GM21528 (cell line): ENCODE results near the gene USF1.

Experiments
- ATAC-seq: cut with Tn5 transposase; IDR thresholded peaks from one replicate; pipeline ENCODE4 v1.9.1; 2021; ENCODE audit warnings: mild to moderate bottlenecking, moderate library complexity; ENCODE audit not compliant: unreplicated experiment, low FRiP score

USF1 gene, protein sequence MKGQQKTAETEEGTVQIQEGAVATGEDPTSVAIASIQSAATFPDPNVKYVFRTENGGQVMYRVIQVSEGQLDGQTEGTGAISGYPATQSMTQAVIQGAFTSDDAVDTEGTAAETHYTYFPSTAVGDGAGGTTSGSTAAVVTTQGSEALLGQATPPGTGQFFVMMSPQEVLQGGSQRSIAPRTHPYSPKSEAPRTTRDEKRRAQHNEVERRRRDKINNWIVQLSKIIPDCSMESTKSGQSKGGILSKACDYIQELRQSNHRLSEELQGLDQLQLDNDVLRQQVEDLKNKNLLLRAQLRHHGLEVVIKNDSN

DNA sequence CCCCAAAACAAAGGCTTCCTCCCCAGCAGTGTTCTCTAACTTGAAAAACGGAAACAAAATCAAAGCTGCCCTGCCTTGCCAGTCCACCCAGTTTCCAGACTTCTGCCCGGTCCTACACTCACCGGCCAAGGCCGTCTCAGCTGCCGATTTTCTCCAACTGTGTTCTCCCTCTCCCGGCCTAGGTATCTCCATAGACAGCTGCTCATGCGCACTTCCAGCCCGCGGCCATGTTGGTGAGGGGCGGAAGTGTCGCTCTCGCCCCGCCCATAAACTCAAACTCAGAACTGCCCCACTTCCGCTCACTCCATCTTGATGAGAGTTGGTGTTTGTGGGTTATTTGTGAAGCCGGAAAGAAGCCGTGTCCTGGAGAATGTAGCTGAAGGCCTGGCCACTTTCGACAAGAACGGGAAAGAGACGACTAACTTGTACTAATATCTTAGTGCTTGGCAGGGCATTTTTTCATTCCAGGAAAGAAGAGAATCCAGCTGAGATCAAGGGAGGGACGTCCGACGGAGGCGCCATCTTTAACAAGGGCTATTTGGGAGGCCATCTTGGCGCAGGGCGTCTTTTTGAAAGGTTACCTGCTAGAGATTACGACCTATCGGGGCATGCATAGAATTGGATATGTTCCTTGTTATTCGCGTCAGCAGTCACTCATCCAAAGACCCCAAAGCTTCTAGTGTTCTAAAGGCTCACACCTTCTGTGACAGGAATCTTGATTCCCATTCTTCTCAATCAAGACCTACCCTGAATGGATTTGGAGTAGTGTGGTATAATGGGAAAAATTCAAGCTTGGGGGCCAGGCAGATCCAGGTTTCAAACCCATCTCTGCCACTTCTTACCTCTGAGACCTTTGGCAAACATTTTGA, at the start of gene USF1:
USF1 (minus strand) TSS at position 242 of the 869 bp plus-strand sequence. CDS start 2,702 bp downstream, outside the sequence.
- peak; percentile 52 for ATAC-seq

- no peak for ATAC-seq
Observed at GRCh38 chr1:161095230-161095629, 49.5 kb upstream of the USF1 start.

DNA sequence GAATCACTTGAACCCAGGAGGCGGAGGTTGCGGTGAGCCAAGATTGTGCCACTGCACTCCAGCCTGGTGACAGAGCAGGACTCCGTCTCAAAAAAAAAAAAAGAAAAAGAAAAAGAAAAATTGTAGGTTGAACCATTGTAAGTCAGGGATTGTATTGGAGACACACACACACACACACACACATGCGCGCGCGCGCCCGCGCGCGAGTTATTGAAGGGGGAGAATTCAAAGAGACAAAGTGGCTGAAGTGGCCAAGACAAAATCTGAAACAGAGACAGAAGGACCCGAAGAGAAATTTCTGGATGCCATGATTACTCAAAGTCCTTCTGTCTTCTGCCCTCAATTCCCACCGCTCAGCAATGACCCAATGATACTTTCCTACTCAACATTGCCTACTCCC, 48.7 kb upstream of the USF1 start:
- ATAC-seq = no peak

DNA sequence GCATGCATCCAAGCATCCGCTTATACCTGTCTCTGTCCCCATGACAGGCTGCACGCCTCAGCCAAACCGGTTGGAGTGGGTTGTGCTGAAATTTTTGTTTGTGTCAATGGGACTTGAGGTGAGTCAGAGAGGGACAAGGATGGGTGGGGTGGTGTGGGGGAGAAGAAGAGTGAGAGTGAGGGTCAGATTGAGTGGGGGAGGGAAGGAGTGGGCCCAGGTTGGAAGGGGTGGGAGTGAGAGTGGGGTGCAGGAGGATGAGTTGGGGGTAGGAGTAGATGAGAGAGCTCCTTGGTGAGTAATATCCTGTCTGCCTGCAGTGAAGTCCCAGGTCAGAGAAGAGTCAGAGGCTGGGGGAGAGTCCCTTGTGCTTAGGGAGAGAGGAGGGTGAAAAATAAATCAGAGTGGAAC, 46.8 kb upstream of the USF1 start:
- no peak for ATAC-seq

DNA sequence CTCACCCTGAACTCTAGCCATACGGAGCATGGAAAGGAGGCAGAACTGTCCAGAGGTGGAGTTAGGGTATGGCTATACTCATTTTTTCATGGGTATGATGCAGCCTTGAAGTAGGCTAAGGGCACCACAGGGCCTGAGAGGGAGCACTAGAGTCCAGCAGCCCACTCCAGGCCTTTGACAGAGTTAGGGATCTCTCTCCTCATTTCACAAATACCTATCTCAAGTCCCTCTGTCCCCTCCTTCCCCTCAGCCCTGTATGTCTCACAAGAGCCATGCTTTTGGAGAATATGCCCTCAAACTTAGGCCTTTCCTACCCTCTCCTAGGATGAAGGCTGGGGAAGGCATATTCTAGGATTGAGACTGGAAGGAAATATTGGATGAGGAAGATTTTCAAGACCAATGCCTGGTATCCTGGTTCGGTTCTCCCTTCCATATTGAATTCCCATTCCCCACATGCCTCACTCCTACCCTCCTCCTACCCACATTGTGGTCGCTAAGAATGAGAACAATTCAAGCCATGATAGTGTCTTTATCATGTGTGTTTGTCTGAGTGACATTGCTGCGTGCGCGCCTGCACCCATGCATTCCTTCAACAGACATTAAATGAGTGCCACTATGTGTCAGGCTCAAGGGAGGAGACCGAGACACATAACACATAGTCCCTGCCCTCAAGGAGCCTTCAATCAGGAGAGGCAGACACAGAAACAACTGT, 46.2 kb upstream of the USF1 start:
- no peak for ATAC-seq

GRCh38 chr1:161091093-161091492, 45.3 kb upstream of the USF1 start:
- no peak for ATAC-seq

GRCh38 chr1:161090617-161091016, 44.8 kb upstream of the USF1 start:
- no peak for ATAC-seq

DNA sequence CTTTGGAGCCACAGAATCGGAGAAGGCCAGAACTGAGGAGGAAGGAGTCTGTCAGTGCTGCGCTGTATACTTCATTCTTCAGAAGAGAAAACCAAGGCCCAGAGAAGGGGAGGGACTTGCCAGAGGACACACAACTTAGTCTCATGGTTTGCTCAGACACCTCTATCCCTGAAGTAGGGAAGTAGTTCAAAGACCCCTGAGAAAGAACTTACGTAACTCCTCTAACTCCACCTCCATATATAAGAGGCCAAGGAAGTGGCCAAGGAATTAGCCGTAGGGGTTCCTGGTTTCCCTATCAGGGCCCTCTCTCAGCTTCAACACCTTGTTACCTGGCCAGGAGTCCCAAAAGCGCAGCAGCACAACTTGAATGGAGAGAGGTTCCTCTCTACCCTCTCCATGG, 44.2 kb upstream of the USF1 start:
- ATAC-seq = no peak

DNA sequence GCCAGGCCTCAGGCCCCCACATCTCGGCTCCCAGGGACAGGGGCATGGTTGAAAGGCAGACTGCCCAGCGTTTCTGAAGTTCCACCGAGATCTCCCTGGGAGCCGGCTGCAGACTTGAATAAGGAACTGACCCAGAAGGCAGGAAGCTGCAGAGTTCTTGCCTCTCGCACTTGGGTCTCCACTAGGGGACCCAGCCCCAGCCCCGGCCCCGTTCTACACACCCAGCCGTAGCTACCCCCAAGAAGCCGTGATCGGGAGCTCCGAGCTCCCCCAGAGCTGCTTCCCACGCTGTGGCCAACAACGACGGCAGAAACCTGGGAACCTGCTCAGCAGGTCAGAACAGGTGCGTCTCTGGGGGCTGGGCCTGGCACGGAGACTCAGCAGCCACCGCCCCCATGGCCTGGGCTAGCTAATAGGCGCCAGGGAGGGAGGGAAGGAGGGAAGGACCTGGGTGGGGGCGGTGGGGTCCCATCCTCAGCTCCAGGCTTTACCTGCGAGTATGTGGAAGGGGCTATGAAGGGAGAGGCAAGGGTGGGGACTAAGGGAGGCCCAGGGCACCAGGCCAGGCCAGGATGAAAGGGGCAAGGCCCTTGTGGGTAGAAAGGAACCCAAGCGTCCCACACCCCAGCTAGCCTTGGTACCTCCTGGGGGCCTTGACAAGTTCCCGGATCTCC, 43.6 kb upstream of the USF1 start, which contains the start of gene NECTIN4:
NECTIN4 (minus strand) TSS at position 308 of the 674 bp plus-strand sequence; CDS start at position 46, 262 bp downstream.
- ATAC-seq = no peak

DNA sequence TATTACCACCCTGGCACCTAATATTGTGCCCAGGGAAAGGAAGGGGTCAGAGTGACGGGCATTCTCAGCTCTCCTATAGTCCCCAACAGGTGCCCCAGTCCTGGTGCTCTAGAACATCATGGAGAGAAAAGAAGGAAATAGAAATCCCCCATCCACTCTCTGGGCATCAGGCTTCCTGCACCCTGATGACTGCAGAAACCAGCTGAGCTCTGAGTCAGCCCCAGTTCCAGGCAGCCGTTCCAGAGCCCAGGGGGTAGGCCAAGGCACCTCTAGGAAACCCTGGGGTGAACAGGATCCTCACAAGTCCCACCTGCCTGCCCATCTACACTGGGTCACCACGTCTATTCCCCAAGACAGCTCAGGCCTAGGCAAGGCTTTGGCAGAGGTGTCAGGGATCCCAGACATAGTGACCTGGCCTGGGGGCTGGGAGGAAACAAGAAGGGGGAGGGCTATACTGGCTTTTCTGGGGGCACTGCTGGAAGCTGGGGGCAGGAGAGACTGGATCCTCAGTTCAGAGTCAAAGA, 42.9 kb upstream of the USF1 start:
- ATAC-seq = no peak

- no peak for ATAC-seq
Observed at GRCh38 chr1:161086457-161086856, 40.7 kb upstream of the USF1 start.

DNA sequence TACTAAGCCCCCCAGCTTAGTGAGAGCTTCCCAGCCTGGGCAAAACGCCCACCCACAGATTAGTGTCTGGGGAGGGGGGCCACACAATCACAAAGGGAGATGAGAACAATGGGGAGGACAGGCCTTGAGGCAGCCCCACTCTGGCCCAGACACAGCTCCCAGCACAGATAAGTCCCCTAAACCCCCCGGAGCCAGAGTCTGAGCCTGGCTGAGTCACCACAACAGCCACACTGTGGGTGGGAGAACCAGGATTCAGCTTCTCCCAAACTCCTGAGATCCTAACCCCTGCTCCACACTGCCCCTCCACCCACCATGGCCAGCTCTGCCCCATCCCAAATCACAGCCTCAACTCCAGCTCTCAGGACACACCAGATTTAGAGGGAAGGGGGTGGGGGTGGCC, 39.4 kb upstream of the USF1 start:
- no peak for ATAC-seq

DNA sequence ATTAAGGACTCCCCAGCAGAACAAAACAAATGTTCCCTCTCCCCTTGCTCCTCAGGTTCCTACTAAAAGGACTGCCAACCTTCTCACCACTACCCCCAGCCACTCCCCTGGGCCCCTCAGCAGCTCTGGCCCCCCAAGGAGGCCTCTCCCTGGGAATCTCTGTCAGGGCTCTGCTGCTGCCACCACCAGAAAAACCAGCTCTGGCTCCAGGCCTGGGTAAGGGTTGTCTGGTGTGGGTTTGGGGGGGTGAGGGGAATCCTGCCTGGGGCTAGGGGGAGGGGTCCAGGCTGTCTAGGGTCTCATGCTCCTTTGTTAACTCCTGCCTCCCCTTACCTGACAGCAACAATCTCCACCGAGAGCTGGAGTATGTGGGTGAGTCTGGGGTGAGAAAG, 38.8 kb upstream of the USF1 start:
- ATAC-seq = no peak

GRCh38 chr1:161083748-161084596, 38.2 kb upstream of the USF1 start:
- ATAC-seq = no peak

DNA sequence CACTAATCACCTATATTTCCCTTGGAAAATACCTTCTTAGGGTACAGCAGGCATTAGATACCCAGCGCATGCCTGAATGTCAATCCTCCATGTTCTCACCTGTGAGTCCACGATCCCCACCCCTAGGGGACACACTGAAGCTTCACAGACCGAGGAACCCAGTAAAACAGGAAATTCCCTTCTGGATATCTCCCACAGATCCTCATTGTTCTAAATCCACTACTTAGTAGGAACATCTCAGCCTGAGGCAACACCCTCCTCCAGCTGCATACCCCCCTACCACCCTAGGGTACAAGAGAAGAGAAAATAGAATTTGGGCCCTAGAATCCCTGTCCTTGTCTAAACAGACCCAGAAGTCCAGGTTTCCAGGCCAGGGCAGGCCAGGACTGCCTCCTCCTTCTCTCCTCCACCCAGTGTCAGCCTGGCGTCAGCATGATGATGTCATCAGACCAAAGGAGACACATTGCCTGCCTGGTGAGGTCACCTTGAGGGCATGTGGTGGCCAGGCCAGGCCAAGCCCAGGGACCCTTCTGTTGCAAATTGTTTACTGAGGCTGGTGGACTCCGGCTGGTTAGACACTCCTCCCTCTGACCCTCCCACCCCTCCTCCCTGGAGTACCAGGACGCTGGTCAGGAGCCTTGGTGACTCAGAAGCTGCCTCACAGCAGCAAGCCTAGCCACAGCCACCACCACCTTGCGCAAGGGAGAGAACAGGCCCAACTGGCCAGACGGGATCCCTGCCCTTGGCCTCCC, 37.4 kb upstream of the USF1 start:
- no peak for ATAC-seq

GRCh38 chr1:161082483-161082882, 36.7 kb upstream of the USF1 start:
- ATAC-seq = no peak

GRCh38 chr1:161081519-161081918, 35.7 kb upstream of the USF1 start:
- ATAC-seq = no peak
